ENCODE data around the gene SF1. TPM values are rescaled to one million over a fixed set of nuclear protein-coding genes. Genes with fewer than 3 reads are reported as not detected.
A peak's percentile ranks its signal among the peaks of the same experiment; 100 is the strongest.

The SF1 gene
- total and polyA plus RNA-seq, 2 of the 4 experiments (the other 2 are of a cell fraction), result 56.8 to 88.0 TPM

GRCh38 chr11:64809781-64810241, 31.5 kb upstream of the SF1 start:
- WGBS, 2 experiments (ENCODE audit: extremely low coverage in 2 of 2, insufficient read length in 1 of 2), result 8% methylated on average over 17 of the region's 44 CpGs; no CpG with 5 or more reads in 1 of the 2 experiments
- intact Hi-C loops (cut with micrococcal nuclease), result no loop called here
- peak overlapping the region; percentile 95 for H2AK9ac ChIP-seq (replicated peaks; ENCODE audit: low read depth, low read length, poor library complexity)

More at GRCh38 chr11:64809781-64810241, 31.5 kb upstream of the SF1 start:
- DNase-seq (no peak), ATAC-seq (ENCODE audit: low read depth) (peak; percentile 16)
- no peak overlapping the region for H2BK20ac ChIP-seq (ENCODE audit: low read depth, low read length)
- peak overlapping the region; percentile 68 for H2AK5ac ChIP-seq (ENCODE audit: low read depth, low read length)
- no peaks in the 10 kb centered on the region for H3K9me3 ChIP-seq (ENCODE audit: control insufficient read depth, insufficient read depth, low read length)
- H3K18ac ChIP-seq (ENCODE audit: low read depth, low read length), result no peak overlapping the region
- H2BK120ac ChIP-seq (ENCODE audit: low read depth, low read length), result no peak overlapping the region
- no peak overlapping the region for H4K91ac ChIP-seq (ENCODE audit: insufficient read depth, low read depth, low read length)
- ChIA-PET CTCF (interaction anchor here (0.6 kb wide), 1 partner anchor 38 kb away, joined by 4 read pairs; no protein-coding TSS in a partner anchor), POLR2A (ENCODE audit: unreplicated experiment) (no interaction called here)
- peak overlapping the region; percentile 92 for H2AFZ ChIP-seq (replicated peaks; ENCODE audit: low read length, poor library complexity)
- dilution Hi-C loops (cut with HindIII; ENCODE audit: low sequenced_read_pairs, unreplicated experiment), result no loop called here
- peak overlapping the region; percentile 65 for H3K4me3 ChIP-seq (ENCODE audit: insufficient read depth, low read depth, low read length)
- H4K20me1 ChIP-seq (ENCODE audit: insufficient read depth, low read length), result no peaks in the 10 kb centered on the region
- no peak overlapping the region for H2BK15ac ChIP-seq (ENCODE audit: low read depth, low read length)
- peak overlapping the region; percentile 92 for H3K4me2 ChIP-seq (ENCODE audit: low read depth, low read length)
- TF ChIP-seq MAFK (IDR thresholded peaks at IDR 0.05; ENCODE audit: low read depth, low read length), result no peak
- no peak for TF ChIP-seq FOS (IDR thresholded peaks at IDR 0.05; ENCODE audit: low read depth, low read length)
- no peak for TF ChIP-seq NFE2L2 (IDR thresholded peaks at IDR 0.05; ENCODE audit: low read depth, low read length)
- no peak for TF ChIP-seq CHD1 (IDR thresholded peaks at IDR 0.05; ENCODE audit: low read depth, low read length)
- no peak for TF ChIP-seq RFX5 (IDR thresholded peaks at IDR 0.05; ENCODE audit: low read depth, low read length)
- no peak for TF ChIP-seq MAZ (IDR thresholded peaks at IDR 0.05; ENCODE audit: borderline replicate concordance, low read depth, low read length)
- TF ChIP-seq ELK1 (IDR thresholded peaks at IDR 0.05; ENCODE audit: borderline replicate concordance, low read depth, low read length), result no peak
- no peak for TF ChIP-seq CEBPB (IDR thresholded peaks at IDR 0.05; ENCODE audit: low read depth, low read length)
- no peak for TF ChIP-seq CTCF (conservative IDR thresholded peaks at IDR 0.05; ENCODE audit: low read depth, low read length)
- TF ChIP-seq POLR2A (IDR thresholded peaks at IDR 0.05; ENCODE audit: low read depth, low read length), result no peak
- no peak for TF ChIP-seq RAD21 (IDR thresholded peaks at IDR 0.05; ENCODE audit: low read length)
- TF ChIP-seq SMC3 (IDR thresholded peaks at IDR 0.05; ENCODE audit: low read depth, low read length), result no peak
- no peak for TF ChIP-seq BHLHE40 (IDR thresholded peaks at IDR 0.05; ENCODE audit: low read depth, low read length)
- TF ChIP-seq RCOR1 (IDR thresholded peaks at IDR 0.05; ENCODE audit: insufficient replicate concordance, low read length), result no peak
- TF ChIP-seq USF2 (IDR thresholded peaks at IDR 0.05; ENCODE audit: low read depth, low read length), result no peak
- no peak for TF ChIP-seq MXI1 (IDR thresholded peaks at IDR 0.05; ENCODE audit: borderline replicate concordance, low read depth, low read length)
- H3K4me1 ChIP-seq (ENCODE audit: control insufficient read depth, insufficient read depth, low read length), result peaks cover 5% of the 10 kb centered on the region
- peaks cover 0 to 33% of the 10 kb centered on the region in 2 experiments; a peak in 3 of 4 replicates for H3K79me1 ChIP-seq (ENCODE audit: low read depth in 1 of 2, low read length in 2 of 2)
- 0 out of 2 replicates have a peak overlapping the region, but pooled peaks have one; percentile 27 for H3K56ac ChIP-seq (ENCODE audit: extremely low read depth, insufficient read depth, low read length)
- H3K27ac ChIP-seq (ENCODE audit: insufficient read depth, low read length), result peak overlapping the region; percentile 39; the same call in 1 of the 2 replicates
- peak overlapping the region; percentile 53 for H3K4ac ChIP-seq (ENCODE audit: low read depth, low read length)
- no peak overlapping the region; the same call in 1 of the 2 replicates for H4K5ac ChIP-seq (ENCODE audit: low read depth, low read length)
- H2BK5ac ChIP-seq (ENCODE audit: low read depth, low read length, poor library complexity, severe bottlenecking), result no peak overlapping the region
- peaks cover 19% of the 10 kb centered on the region for H3K36me3 ChIP-seq (ENCODE audit: control insufficient read depth, insufficient read depth, low read length)
- peak overlapping the region; percentile 87; the same call in 1 of the 2 replicates for H3K14ac ChIP-seq (replicated peaks; ENCODE audit: low read depth, low read length)
- H3K9me1 ChIP-seq (ENCODE audit: insufficient read depth, low read length), result peaks cover 13% of the 10 kb centered on the region
- H3K23ac ChIP-seq (ENCODE audit: low read depth, low read length), result peak overlapping the region; percentile 38; the same call in 1 of the 2 replicates
- no peaks in the 10 kb centered on the region for H3K27me3 ChIP-seq (ENCODE audit: control insufficient read depth, insufficient read depth, low read length)
- in situ Hi-C loops (cut with MboI; ENCODE audit: low sequenced_read_pairs), result no loop called here
- peak overlapping the region; percentile 67 for H3K9ac ChIP-seq (ENCODE audit: low read depth, low read length)
- peak overlapping the region; percentile 6 to 64; a peak in 1 of 4 replicates for H4K8ac ChIP-seq (ENCODE audit: low read depth in 2 of 2, low read length in 2 of 2)
- no TSS peak for BruUV-seq (replicated peaks)
